ENCODE data around the gene INPP4A.

DNA sequence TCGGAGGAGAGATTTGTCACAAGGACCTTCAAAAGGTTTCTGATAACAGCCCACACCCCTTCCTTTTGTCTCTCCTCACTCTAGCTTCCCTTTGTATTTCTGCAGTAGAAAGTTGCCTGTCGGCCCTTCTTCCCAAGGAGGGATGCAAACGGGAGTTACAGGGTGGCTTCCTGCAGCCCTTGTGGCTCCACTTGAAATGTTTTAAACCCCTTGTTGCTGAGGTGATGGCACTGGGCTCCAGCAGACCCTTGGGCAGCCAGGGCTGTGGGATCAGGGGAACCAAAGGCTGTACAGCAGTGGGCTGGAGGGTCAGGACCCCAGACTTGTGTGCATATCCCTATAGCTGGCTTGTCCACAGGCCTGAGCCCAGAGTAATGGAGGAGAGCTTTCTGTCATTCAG is 101.5 kb downstream of the INPP4A start:
- TF ChIP-seq, protein P1, sequence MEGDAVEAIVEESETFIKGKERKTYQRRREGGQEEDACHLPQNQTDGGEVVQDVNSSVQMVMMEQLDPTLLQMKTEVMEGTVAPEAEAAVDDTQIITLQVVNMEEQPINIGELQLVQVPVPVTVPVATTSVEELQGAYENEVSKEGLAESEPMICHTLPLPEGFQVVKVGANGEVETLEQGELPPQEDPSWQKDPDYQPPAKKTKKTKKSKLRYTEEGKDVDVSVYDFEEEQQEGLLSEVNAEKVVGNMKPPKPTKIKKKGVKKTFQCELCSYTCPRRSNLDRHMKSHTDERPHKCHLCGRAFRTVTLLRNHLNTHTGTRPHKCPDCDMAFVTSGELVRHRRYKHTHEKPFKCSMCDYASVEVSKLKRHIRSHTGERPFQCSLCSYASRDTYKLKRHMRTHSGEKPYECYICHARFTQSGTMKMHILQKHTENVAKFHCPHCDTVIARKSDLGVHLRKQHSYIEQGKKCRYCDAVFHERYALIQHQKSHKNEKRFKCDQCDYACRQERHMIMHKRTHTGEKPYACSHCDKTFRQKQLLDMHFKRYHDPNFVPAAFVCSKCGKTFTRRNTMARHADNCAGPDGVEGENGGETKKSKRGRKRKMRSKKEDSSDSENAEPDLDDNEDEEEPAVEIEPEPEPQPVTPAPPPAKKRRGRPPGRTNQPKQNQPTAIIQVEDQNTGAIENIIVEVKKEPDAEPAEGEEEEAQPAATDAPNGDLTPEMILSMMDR (IDR thresholded peaks at IDR 0.05): no peak
- no peak for TF ChIP-seq POLR2A (IDR thresholded peaks at IDR 0.05)
- TF ChIP-seq EP300 (IDR thresholded peaks at IDR 0.05): no peak
- no peak for TF ChIP-seq POLR2AphosphoS5 (IDR thresholded peaks at IDR 0.05)

All from upper lobe of left lung (tissue), 4 donors.